Ovary (tissue), 9 donors: ENCODE data around the gene GLDN. TPM values are rescaled to one million over a fixed set of nuclear protein-coding genes. Genes with fewer than 3 reads are reported as not detected.

ENCODE experiments used
- DNase-seq, 5 donors: peaks; one replicate each; pipeline ENCODE4 v3.0.0-alpha.2; 2019 to 2020
- H3K27ac ChIP-seq, 2 donors: fragments of 200-600 bp; one replicate each; pipeline versions ENCODE4 v1.5.1 to v1.8.0; 2019 to 2022
- H3K27me3 ChIP-seq: fragments of 200-600 bp; one replicate; pipeline ENCODE4 v1.8.0; 2022
- H3K36me3 ChIP-seq: fragments of 200-600 bp; sonication (generic); one replicate; pipeline ENCODE4 v1.5.1; 2019
- H3K4me1 ChIP-seq: one replicate; pipeline ENCODE4 v1.8.1; 2013; ENCODE audit warnings: mild to moderate bottlenecking, moderate library complexity; ENCODE audit not compliant: insufficient read depth
- H3K4me3 ChIP-seq: fragments of 200-600 bp; sonication (generic); one replicate; pipeline ENCODE4 v1.5.1; 2017
- H3K9me3 ChIP-seq, 2 donors: fragments of 200-600 bp in 1 of 2; sonication (generic) in 1 of 2; one replicate each; pipeline versions ENCODE4 v1.5.1 to v1.8.1; 2013 to 2019; ENCODE audit warnings: mild to moderate bottlenecking in 1 of 2, moderate library complexity in 1 of 2
- EP300 ChIP-seq: sonication (generic); formaldehyde crosslinking; IDR thresholded peaks from one replicate; pipeline ENCODE4 v1.6.1; 2017; ENCODE audit warnings: antibody characterized with exemption
- POLR2A ChIP-seq: fragments of 450-650 bp; IDR thresholded peaks from one replicate; pipeline ENCODE4 v1.6.1; 2017; ENCODE audit warnings: antibody characterized with exemption, mild to moderate bottlenecking, moderate library complexity
- WGBS, 3 donors: extraction: QIAGEN DNeasy Blood & Tissue Kit in 1 of 3; methylation state at CpG; one replicate each; pipeline versions ENCODE4 v1.1.5 to v1.1.7; 2013 to 2017; 5-methylcytosine and 5-hydroxymethylcytosine counted together
- intact Hi-C, 4 donors: fragments of 100-400 bp; cut with DNase I; formaldehyde crosslinking; loops; one replicate each; pipeline versions ENCODE4 v1.11.0 to v1.15.1; 2022 to 2023
- polyA plus RNA-seq, 2 donors: library from polyadenylated mRNA; stranded (reverse); fragments of 200-250 nt in 1 of 2; fragments of 350-450 nt in 1 of 2; fragmentation: Illumina TruSeq in 1 of 2; extraction: RNeasy Lipid Tissue Mini Kit (QIAGEN cat#74804) in 1 of 2; gene quantifications; one replicate each; pipeline ENCODE4 v1.2.3, GENCODE V29; 2013 to 2014
- total RNA-seq, 7 donors: library from RNA; depleted of rRNA in 2 of 7; stranded (reverse); fragments of >200 nt in 2 of 7; fragmentation: NEBNext Ultra II Directional in 3 of 7; extraction: Animal tissue kit (Norgen Biotek cat#: 25700) in 3 of 7; gene quantifications; one replicate each; pipeline versions ENCODE4 v1.1.0 to v1.2.4, GENCODE V29; 2016 to 2023
- TF ChIP-seq, protein P1 (sequence below), 3 donors: fragments of 450-650 bp in 2 of 3; fragments of 200-600 bp in 1 of 3; IDR thresholded peaks; one replicate each; pipeline versions ENCODE4 v1.5.1 to v1.8.0; 2016 to 2022; ENCODE audit warnings: antibody characterized with exemption in 3 of 3, mild to moderate bottlenecking in 1 of 3
- donor health status: DM: no; HTN: no; CAD: no; lungs with moderate emphysema.
- donor health status: DM: no; HTN: no; CAD: no.
- donor health status: Bipolar disorder and iron deficiency.
- donor health status: DM: yes; HTN: yes; CAD: no.
- donor health status: DM: no; HTN: no; CAD: no.
- donor health status: DM: yes; HTN: yes; CAD: no.

The GLDN gene
- total and polyA plus RNA-seq, 9 donors, result 0.33 to 10.3 (median 2.3) TPM; not detected in 1

GRCh38 chr15:51312166-51313073 lies 29.0 kb upstream of the GLDN start:
- DNase-seq, result no peak
- no peak for TF ChIP-seq POLR2A
- TF ChIP-seq, protein P1, sequence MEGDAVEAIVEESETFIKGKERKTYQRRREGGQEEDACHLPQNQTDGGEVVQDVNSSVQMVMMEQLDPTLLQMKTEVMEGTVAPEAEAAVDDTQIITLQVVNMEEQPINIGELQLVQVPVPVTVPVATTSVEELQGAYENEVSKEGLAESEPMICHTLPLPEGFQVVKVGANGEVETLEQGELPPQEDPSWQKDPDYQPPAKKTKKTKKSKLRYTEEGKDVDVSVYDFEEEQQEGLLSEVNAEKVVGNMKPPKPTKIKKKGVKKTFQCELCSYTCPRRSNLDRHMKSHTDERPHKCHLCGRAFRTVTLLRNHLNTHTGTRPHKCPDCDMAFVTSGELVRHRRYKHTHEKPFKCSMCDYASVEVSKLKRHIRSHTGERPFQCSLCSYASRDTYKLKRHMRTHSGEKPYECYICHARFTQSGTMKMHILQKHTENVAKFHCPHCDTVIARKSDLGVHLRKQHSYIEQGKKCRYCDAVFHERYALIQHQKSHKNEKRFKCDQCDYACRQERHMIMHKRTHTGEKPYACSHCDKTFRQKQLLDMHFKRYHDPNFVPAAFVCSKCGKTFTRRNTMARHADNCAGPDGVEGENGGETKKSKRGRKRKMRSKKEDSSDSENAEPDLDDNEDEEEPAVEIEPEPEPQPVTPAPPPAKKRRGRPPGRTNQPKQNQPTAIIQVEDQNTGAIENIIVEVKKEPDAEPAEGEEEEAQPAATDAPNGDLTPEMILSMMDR (IDR thresholded peaks at IDR 0.05), result no peak
- no peak for TF ChIP-seq EP300
- H3K27me3 ChIP-seq, result no peaks in the 10 kb centered on the region
- H3K4me1 ChIP-seq, result no peaks in the 10 kb centered on the region
- intact Hi-C loops, result no loop called here
- no peak overlapping the region for H3K4me3 ChIP-seq
- H3K9me3 ChIP-seq, result no peaks in the 10 kb centered on the region
- H3K27ac ChIP-seq, result no peak overlapping the region
- H3K36me3 ChIP-seq, result no peaks in the 10 kb centered on the region
- whole genome bisulfite sequencing, 3 donors, result 53 to 56% (median 56%) methylated on average over 8 of the region's 8 CpGs

DNA sequence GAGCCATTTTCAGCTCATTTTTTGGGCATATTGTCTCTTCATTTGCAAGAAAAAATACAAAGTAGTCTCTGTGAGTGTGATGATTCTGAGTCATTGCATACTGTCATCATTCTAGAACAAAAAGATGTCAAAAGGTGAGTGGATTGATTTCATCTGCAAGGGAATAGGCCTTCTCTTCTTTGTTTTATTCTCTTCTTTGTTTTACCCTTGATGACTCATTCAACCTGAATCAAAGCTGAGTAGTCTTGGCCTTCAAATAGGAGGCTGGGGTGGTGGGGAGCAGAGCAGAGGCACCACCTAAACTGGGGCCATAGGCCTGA lies 28.4 kb upstream of the GLDN start:
- Histone ChIP-seq H3K27me3 (no peaks in the 10 kb centered on the region), H3K4me3 (no peak overlapping the region), H3K27ac (no peak overlapping the region), H3K4me1 (no peaks in the 10 kb centered on the region), H3K9me3 (no peaks in the 10 kb centered on the region), H3K36me3 (no peaks in the 10 kb centered on the region)
- no peak for TF ChIP-seq EP300
- intact Hi-C loops, result no loop called here
- DNase-seq, result no peak

DNA sequence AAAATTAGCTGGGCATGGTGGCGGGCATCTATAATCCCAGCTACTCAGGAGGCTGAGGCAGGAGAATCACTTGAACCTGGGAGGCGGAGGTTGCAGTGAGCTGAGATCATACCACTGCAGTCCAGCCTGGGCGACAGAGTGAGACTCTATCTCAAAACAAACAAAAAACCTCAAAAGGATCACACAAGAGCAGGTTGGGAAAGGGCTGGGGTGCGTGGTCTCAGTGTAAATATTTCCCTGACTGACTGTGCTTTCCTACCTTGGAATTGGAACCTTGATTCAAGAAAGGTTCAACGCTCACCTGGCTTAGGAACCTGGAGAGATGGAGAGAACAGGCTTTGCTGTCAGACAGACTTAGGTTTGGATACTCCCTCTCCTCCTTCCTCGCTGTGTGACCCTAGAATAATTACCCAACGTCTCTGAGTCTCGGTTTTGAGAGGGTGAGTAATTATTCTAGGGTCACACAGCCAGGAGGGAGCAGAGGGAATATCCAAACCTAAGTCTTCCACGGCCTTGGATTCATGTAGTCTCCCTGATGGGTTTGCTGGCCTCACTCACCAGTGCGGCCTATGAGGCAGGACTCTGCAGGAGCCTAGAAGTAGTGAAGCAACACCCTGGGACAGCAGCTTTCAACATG lies 27.7 kb upstream of the GLDN start:
- H3K9me3 ChIP-seq, result no peaks in the 10 kb centered on the region
- H3K27me3 ChIP-seq, result no peaks in the 10 kb centered on the region
- TF ChIP-seq, protein P1 (IDR thresholded peaks at IDR 0.05), result no peak
- no peak for TF ChIP-seq EP300
- no peak for TF ChIP-seq POLR2A
- DNase-seq, result no peak
- no peak overlapping the region for H3K27ac ChIP-seq
- H3K36me3 ChIP-seq, result no peaks in the 10 kb centered on the region
- no peak overlapping the region for H3K4me3 ChIP-seq
- no peaks in the 10 kb centered on the region for H3K4me1 ChIP-seq
- intact Hi-C loops, result no loop called here
- WGBS, 3 donors, result 92 to 96% (median 93%) methylated on average over 10 of the region's 10 CpGs

DNA sequence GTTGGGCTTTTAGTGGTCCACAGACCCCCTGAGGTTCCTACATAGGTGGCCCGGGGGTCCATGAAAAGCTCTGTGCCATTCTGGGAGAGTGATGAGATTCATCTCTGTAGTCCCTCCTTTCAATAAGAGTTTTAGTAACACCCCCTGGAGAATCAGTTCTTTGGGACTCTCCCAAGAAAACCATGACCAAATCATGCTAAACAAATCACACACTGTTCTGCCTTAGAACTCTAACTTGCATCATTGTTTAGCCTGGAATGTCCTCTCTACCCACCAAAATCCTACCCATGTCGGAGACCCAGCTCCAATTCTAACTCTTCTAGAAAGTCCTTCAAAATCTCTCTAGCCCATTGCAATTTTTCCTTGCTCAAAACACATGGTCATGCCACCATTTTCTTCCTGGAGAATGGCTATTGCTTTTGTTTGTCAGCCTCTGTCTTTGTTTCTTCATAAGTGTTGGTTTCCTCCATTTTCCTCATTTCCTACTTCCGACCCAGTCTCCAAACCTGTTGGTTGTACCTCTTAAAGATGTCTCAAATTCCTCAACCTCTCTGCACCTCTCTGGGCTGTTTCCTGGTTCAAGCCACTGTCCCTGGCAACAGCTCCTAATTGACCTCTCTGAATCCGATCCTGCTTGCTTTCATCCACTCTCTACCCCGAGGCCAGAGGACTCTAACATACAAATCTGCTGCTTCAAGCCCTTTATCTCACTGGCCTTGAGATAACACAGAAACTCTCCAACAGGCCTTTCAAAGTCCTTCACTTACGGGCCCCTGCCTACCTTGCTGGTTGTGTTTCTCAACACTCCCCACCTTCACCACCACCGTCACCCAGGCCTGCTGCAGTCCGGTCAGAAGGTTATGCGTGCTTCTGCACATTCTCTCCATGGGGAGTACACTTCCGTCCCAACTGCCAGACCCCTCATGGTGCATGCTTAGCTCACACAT lies 26.8 kb upstream of the GLDN start:
- WGBS, 3 donors, result 66 to 82% (median 71%) methylated on average over 10 of the region's 10 CpGs
- H3K4me1 ChIP-seq, result no peaks in the 10 kb centered on the region
- H3K36me3 ChIP-seq, result no peaks in the 10 kb centered on the region
- DNase-seq, result no peak
- no peaks in the 10 kb centered on the region for H3K27me3 ChIP-seq
- TF ChIP-seq, protein P1 (IDR thresholded peaks at IDR 0.05), result no peak
- TF ChIP-seq POLR2A, result no peak
- intact Hi-C loops, result no loop called here
- H3K9me3 ChIP-seq, result no peaks in the 10 kb centered on the region
- no peak overlapping the region for H3K4me3 ChIP-seq
- no peak overlapping the region for H3K27ac ChIP-seq
